Left hindlimb (tissue), 1 donor: ENCODE data around the gene SORD.
"Not testable (repeated sequence)": the region's sequence is repeated elsewhere in the genome, so short reads cannot be mapped to it uniquely, and the experiment has no call there.

ENCODE experiments used
- DNase-seq: peaks from one replicate; pipeline ENCODE4 v3.0.0-alpha.2; 2018

The SORD gene

GRCh38 chr15:45025627-45026026 lies 2.6 kb downstream of the SORD start:
- DNase-seq: not testable (repeated sequence)

GRCh38 chr15:45026651-45027190 lies 3.7 kb downstream of the SORD start:
- DNase-seq: no peak

DNA sequence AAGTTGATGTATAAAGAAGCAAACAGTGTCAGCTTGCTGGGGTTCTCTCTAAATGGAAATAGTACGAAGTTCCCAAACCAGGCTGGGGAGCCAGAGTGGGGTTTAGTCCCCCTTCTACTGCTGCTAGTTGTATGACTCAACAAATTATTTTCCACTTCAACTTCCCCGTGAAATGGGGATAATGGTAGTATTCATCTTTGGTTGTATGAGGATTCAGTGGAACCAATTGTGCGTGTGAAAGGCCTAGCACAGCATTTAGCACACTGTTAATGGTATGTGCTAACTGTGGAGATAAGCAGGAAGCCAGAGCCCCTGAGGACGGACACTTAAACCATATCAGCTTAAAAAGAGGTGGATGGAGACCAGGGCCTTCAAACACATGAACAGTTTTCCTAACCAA lies 4.2 kb downstream of the SORD start:
- DNase-seq: no peak

- no peak for DNase-seq
Observed at GRCh38 chr15:45030743-45031142, 7.7 kb downstream of the SORD start.

- DNase-seq: not testable (repeated sequence)
Observed at GRCh38 chr15:45031522-45032028, 8.6 kb downstream of the SORD start.

DNA sequence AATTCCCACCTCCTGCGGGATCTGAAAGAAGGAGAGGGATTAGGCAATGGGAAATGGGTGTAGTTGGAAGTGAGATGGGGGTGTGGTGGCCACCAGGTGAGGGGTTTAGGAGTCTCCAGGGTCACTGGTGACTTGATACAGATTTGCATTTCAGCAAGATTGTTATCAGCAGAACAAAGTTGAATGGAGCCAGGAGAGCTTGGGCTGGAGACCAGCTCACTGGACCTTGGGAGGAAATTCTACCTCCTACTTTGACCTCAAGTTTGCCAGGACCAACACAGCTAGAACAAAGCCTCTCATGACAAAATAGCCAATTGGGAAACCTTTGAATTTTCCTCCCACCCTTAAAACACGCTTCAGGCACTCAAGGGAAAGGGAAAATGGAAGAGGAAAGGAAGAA lies 9.5 kb downstream of the SORD start:
- not testable (repeated sequence) for DNase-seq

- not testable (repeated sequence) for DNase-seq
Observed at GRCh38 chr15:45034087-45034486, 11.1 kb downstream of the SORD start.

DNA sequence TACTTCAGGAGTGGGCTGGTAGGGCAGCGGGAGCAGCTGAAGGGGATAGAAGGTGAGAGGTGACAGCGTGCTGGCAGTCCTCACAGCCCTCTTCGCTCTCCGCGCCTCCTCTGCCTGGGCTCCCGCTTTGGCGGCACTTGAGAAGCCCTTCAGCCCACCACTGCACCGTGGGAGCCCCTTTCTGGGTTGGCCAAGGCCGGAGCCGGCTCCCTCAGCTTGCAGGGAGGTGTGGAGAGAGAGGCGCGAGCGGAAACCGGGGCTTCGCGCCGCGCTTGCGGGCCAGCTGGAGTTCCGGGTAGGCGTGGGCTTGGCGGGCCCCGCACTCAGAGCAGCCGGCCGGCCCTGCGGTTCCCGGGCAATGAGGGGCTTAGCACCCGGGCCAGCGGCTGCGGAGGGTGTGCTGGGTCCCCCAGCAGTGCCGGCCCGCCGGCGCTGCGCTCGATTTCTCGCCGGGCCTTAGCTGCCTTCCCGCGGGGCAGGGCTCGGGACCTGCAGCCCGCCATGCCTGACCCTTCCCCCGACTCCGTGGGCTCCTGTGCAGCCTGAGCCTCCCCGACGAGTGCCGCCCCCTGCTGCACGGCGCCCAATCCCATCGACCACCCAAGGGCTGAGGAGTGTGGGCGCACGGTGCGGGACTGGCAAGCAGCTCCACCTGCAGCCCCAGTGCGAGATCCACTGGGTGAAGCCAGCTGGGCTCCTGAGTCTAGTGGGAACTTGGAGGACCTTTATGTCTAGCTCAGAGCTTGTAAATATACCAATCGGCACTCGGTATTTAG lies 11.8 kb downstream of the SORD start:
- not testable (repeated sequence) for DNase-seq

DNA sequence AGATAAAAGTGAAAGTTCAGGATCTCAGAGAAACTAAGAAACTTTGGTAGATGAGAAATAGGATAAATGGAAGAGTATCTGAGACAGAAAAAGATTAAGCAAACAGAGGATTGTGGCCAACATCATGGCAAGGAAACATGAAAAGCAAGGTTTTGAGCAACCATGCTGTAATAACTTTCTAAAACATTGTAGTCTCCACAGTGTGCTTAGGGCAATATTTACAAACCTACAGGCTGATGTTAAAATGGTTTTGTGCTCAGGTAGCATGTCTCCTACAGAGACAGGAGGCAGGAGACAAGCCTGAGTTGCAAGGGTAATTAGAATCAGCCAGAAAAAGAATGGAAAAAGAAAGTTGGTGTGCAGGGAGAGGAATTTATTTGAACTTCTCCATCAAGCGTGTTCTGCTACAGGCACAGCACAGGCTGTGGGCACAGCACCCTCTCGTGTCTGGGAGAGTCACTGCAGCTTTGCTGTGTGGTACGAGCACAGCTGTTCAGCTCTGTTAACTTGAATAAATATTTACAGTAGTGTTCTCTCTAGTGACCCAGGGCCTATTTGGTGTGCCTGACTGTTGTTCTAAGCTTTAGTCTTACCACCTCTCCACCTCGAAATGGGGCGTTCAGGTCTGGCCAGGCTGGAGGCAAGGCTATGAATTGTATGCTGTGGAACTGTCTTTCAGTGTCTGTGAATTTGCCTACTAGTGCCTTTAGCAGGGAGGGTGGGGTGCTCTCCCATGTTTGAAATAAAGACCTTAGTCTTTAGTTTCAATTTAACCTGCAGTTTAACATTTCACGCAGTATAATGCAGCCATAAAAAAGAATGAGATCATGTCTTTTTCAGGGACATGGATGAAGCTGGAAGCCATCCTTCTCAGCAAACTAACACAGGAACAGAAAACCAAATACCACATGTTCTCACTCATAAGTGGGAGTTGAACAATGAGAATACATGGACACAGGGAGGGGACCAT lies 14.1 kb downstream of the SORD start:
- DNase-seq: peak; percentile 40

DNA sequence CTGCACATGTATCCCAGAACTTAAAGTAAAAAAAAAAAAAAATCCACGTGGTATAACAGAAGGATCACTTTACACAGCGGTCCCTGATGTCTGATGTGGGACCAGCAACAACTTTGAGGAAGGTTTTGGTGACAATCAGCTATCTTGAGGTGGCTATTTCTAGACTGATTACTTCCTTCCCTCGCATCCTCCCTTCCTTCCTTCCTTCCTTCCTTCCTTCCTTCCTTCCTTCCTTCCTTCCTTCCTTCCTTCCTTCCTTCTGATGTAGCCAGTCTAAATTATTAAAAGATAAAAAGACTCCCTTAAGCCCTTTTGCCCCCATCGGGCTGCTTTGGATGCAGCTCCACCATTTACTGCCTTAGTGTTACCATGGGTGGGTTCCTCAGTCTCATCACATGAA lies 14.9 kb downstream of the SORD start:
- DNase-seq: no peak

DNA sequence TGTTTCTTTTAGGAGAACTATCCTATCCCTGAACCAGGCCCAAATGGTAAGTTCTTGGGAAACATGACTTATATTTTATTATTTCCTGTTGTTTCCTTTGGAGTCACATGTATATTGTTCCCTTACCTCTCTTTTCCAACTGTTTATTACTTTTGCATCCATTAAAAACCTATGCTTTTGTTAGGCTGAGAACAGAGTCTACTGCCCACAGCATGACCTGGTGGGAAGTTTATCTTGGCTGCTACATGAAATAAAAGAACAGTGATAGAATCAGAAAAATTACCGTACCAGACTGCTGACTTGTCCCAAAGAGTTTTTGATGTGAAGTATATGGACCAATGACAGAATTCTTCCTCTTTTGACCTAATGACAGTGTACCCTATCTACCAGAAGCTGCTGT lies 17.4 kb downstream of the SORD start:
- not testable (repeated sequence) for DNase-seq

GRCh38 chr15:45041538-45041937 lies 18.5 kb downstream of the SORD start:
- DNase-seq: not testable (repeated sequence)

DNA sequence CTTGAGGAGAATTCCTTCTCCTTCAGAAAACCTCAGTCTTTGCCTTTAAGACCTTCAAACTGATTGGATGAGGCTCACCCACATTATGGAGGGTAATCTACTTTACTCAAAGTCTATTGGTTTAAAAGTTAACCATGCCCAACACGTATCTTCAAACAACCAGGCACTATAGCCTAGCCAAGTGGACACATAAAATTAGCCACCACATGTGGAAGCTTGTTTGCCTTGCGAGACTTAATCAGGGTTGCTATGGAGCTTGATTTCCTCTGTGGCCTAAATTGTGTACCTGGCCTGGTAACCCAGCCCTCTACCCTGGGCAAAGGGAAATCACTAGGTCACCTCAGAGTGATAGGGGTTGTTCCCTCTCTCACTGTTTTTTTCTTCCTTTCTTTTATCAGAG lies 19.9 kb downstream of the SORD start:
- DNase-seq: not testable (repeated sequence)

- DNase-seq: not testable (repeated sequence)
Observed at GRCh38 chr15:45044270-45044669, 21.3 kb downstream of the SORD start.

GRCh38 chr15:45048449-45048793 lies 25.4 kb downstream of the SORD start:
- DNase-seq: not testable (repeated sequence)

- no peak for DNase-seq
Observed at GRCh38 chr15:45048794-45049631, 26.0 kb downstream of the SORD start.

GRCh38 chr15:45050587-45050986 lies 27.6 kb downstream of the SORD start:
- no peak for DNase-seq

- not testable (repeated sequence) for DNase-seq
Observed at GRCh38 chr15:45052676-45053075, 29.7 kb downstream of the SORD start.

DNA sequence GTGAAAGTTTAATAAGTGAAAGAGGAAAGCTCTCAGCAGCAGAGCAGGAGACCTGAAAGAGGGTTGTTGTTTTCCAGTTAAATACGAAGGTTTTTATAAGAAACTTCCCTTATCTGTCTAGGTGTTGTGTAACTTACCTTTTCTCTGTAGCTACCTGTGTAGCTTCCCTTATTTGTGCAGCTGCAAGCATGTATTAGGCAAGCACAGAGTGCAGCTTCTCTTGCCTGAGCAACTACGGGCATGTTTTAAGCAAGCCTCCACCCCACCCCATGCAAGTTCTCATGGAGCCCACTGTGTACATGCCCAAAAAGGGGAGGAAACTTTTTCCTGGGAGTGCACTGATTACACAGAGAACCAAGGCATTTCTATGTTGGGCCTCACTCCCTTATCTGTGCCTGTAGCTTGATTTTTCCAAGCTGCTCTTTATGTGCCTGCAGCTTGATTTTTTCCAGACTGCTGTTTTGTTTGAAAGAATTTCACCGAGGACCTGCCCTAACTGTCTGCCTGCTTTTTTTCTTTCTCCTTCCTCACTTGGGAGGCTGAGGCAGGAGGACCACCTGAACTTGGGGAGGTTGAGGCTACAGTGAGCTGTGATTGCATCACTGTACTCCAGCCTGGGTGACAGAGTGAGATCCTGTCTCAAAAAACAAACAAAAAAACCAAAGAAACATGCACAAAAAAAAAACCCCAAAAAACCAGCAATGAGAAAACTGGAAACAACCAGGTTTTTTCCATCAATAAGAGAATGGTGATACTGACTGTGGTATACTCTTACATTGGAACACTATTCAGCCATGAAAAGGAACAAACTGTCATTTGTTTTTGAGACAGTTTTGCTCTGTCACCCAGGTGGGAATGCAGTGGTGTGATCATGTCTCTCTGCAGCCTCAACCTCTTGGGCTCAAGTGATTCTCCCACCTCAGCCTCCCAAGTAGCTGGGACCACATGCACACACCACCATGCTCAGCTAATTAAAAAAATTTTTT lies 36.0 kb downstream of the SORD start:
- DNase-seq: not testable (repeated sequence)

DNA sequence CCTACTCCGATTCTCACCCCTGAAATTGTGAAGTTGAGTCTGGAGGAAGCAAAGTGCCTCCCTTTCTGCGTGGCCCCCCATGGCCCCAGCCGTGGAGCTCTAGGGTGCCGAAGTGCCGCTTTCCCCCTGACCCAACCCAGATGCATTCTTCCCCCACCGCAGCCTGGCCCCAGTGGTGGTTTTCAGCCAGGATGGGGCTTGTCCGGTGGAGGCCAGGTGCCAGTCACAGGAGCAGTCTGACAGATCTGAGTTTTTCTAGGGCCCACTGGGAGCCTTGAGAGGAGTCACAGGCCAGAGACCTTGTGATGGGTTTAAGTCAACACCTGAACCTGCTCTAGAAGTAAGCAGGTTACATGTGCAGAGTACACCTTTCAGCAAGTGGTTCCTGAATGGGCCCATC lies 39.3 kb downstream of the SORD start:
- DNase-seq: not testable (repeated sequence)

- no peak for DNase-seq
Observed at GRCh38 chr15:45064386-45064785, 41.4 kb downstream of the SORD start.
